SK-N-SH (cell line): ENCODE results near the gene HIPK1.

Experiments used
- CTCF ChIP-seq: fragments of 200-600 bp; sonication (generic); IDR thresholded peaks from 2 replicates; pipeline ENCODE4 v1.6.1; 2017; ENCODE audit warnings: antibody characterized with exemption, mild to moderate bottlenecking, moderate library complexity
- FOSL2 ChIP-seq: IDR thresholded peaks from 2 replicates; pipeline ENCODE4 v1.4.0; 2012; ENCODE audit warnings: low read depth, mild to moderate bottlenecking, moderate library complexity, borderline replicate concordance
- MXI1 ChIP-seq: IDR thresholded peaks from 2 replicates; pipeline ENCODE4 v1.6.1; 2012; ENCODE audit warnings: mild to moderate bottlenecking, low read depth, low read length, improper control_type of control experiment
- POLR2AphosphoS5 ChIP-seq: IDR thresholded peaks from 2 replicates; pipeline ENCODE4 v1.6.1; 2012; ENCODE audit warnings: low read depth, low read length
- RAD21 ChIP-seq: IDR thresholded peaks from 2 replicates; pipeline ENCODE4 v1.6.1; 2012; ENCODE audit warnings: mild to moderate bottlenecking, low read length
- REST ChIP-seq: IDR thresholded peaks from 2 replicates; pipeline ENCODE4 v1.6.1; 2012; ENCODE audit warnings: mild to moderate bottlenecking, low read depth, low read length, moderate library complexity
- SMC3 ChIP-seq: IDR thresholded peaks from 2 replicates; pipeline ENCODE4 v1.6.1; 2012; ENCODE audit warnings: low read depth, low read length, improper control_type of control experiment
- TAF1 ChIP-seq: IDR thresholded peaks from 2 replicates; pipeline ENCODE4 v1.6.1; 2012; ENCODE audit warnings: low read depth, mild to moderate bottlenecking, low read length, moderate library complexity, borderline replicate concordance
- TCF12 ChIP-seq: IDR thresholded peaks from 2 replicates; pipeline ENCODE4 v1.4.0; 2012
- USF2 ChIP-seq: fragments of 150-350 bp; IDR thresholded peaks from 2 replicates; pipeline ENCODE4 v1.6.1; 2017; ENCODE audit warnings: antibody characterized with exemption, low read length, low read depth, borderline replicate concordance

GRCh38 chr1:113983826-113984225, 54.7 kb downstream of the HIPK1 start:
- TF ChIP-seq POLR2AphosphoS5, result no peak
- TF ChIP-seq CTCF, result no peak
- TF ChIP-seq SMC3, result no peak
- no peak for TF ChIP-seq REST
- no peak for TF ChIP-seq FOSL2
- TF ChIP-seq RAD21, result no peak
- TF ChIP-seq TAF1, result no peak
- no peak for TF ChIP-seq USF2
- no peak for TF ChIP-seq MXI1
- TF ChIP-seq TCF12, result no peak
